Left lobe of liver (tissue), 2 donors: ENCODE measurements around the gene UNC45B. TPM values are rescaled to one million over a fixed set of nuclear protein-coding genes. Genes with fewer than 3 reads are reported as not detected.
"Not testable (repeated sequence)": the region's sequence is repeated elsewhere in the genome, so short reads cannot be mapped to it uniquely, and the experiment has no call there.

ENCODE experiments used
- ATAC-seq: fragments of 200-7000 bp; cut with Tn5 transposase; one replicate; pipeline ENCODE4 v1.9.1; 2020; ENCODE audit warnings: mild to moderate bottlenecking, moderate library complexity
- DNase-seq: peaks from one replicate; pipeline ENCODE4 v3.0.0-alpha.2; 2020; ENCODE audit warnings: low spot score
- total RNA-seq: library from RNA; stranded (reverse); gene quantifications from one replicate; pipeline ENCODE4 v1.2.1, GENCODE V29; 2021
- donor health status: DM: no; HTN: no; CAD: no; lungs with moderate emphysema.
- donor health status: DM: no; HTN: yes; CAD: no.

Gene UNC45B
- total RNA-seq, 1 donor from 2014 or later: not detected

DNA sequence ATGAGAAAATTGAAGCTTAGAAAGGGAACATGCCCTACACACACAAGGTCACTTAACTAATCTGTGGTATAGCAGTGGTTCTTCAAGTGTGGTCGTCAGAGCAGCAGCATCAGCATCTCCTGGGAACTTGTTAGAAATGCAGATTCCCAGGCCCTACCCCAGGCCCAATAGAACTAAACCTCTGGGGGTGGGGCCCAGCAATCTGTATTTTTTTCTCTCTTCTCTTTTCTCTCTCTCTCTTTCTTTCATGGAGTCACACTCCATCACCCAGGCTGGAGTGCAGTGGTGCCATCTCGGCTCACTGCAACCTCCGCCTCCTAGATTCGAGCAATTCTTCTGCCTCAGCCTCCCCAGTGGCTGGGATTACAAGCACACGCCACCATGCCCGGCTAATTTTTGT lies 9.4 kb upstream of the UNC45B start:
- ATAC-seq: no peak
- no peak for DNase-seq

DNA sequence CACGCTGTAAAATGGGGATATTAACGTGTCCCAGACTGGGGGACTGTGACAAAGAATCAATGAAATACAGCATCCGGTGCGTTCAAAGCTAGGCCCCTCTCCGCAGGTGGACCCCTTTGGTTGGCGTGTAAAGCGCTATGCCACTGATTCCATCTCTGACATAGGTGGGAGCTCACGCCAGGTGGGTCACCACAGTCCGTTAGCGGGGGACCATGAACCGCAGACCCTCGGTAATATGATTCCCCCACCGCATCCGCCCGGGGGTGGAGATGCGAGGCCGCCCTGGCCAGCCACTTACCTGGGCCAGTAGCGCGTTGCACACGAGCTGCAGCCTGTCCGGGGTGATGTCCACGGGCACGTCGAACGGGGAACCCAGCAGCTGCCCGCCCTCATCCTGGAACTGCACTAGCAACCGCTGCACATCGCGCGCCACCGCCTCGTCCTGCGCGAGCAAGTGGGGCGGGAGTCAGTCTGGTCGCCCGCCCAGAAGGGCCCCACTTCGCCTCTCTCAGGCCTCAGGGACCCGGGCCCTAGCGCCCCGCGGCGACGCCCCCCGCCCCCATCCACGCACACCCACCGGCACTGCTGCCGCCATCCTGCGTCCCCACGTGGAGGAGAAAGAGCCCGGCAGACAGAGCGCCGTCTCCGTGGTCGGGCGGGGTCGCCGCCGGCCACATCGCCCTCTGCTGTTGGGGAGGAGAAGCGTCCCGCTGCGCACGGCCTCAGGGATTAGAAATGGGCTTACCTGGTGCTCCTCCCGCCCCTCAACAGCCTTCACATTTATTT lies 5.7 kb upstream of the UNC45B start, which contains the start of gene NLE1:
Gene NLE1, minus strand, starts transcription at position 623 of the 786 bp plus-strand sequence. Its CDS starts 28 bp downstream, at position 595.
- DNase-seq (peak; percentile 84), ATAC-seq (peak; percentile 98)

DNA sequence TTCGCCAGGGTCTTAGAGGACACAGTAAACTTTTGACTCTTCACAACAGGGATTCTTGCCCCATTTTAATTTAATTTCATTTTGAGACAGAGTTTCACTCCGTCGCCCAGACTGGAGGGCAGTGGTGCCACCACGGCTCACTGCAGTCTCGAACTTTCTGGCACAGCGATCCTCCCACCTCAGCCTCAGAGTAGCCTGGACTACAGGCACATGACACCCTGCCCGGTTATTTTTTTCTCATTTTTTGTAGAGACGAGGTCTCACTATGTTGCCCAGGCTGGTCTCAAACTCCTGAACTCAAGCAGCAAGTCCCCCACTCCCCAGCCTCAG lies 5.2 kb upstream of the UNC45B start:
- DNase-seq: no peak

DNA sequence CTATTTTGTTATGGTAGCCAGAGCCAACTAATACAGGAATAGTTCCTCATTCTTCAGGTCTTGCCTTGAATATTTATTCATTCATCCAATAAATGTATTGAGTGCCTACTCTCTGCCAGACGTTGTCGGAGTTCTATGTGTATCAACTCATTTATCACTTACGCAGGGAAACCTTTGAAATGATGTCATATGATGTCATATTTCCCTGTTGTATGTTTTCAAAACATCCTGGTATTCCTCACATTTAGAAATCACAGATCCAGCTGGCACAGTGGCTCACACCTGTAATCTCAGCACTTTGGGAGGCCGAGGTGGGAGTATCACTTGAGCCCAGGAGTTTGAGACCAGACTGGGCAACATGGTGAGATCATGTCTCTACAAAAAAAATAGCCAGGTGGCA lies 2.8 kb upstream of the UNC45B start:
- DNase-seq: no peak
- ATAC-seq: no peak

More for the DNA sequence above, 5.2 kb upstream of the UNC45B start:
- ATAC-seq: no peak

DNA sequence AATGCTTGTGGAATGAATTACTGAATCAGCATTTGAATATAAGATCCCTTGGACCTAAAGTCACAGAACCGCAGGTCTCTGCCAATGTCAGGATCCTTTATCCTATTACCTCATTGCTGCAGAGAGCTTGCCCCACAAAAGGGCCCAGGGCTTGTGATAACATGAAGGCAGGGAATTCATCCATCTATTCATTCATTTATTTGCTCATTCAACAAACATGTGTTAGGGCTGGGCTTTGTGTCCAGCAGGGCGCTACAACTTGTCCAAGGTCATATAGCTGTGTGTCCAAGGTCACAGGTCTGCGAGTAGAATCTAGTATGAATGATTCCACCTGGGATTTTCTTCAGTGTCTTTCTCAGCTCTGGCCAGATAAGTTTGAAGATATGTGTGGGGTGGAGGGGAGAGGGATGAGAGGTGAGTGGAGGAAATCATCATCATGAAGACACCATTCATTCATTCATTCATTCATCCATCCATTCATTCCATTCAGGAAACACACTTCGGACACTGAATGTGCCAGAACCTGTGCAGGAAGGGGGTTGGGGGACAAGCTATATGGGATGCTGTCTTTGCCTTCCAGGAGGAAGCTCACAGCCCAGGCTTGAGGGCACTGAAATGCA lies 1.3 kb upstream of the UNC45B start:
- DNase-seq: no peak
- no peak for ATAC-seq

DNA sequence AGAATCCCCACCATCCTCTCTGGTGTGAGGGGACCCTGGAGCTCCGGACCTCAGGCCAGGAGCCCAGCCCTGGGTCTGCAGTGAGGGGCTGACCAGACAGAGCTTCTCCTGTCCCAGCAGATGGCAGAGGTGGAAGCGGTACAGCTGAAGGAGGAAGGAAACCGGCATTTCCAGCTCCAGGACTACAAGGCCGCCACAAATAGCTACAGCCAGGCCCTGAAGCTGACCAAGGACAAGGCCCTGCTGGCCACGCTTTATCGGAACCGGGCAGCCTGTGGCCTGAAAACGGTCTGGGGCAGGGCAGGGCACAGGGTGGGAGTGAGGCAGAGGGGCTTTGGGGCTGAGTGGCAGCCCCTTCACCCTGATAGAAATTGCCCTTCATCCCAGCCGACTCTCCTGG lies 527 bp downstream of the UNC45B start:
- ATAC-seq (no peak), DNase-seq (no peak)

DNA sequence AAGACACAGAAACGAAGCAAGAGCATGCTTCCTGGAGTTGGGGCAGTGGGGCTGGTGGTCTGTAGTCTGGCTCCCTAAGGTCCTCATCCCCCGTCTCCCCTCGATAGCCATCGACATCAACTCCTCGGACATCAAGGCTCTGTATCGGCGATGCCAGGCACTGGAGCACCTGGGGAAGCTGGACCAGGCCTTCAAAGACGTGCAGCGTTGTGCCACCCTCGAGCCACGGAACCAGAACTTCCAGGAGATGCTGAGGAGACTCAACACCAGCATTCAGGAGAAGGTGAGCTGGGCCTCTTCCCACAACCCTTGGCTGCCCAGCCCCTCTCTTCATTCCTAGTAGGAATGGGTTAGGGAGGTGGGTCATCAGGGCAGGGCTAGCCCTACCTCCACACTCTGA lies 2.3 kb downstream of the UNC45B start:
- no peak for DNase-seq
- ATAC-seq: no peak

DNA sequence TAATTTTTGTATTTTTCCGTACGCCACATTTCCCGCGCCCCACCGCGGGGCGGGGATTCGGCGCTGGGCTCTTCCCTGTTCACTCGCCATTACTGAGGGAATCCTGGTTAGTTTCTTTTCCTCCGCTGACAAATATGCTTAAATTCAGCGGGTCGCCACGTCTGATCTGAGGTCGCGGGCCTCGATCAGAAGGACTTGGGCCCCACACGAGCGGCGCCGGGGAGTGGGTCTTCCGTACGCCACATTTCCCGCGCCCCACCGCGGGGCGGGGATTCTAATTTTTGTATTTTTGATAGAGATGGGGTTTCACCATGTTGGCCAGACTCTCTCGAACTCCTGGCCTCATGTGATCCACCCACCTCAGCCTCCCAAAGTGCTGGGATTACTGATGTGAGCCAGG lies 3.5 kb downstream of the UNC45B start:
- DNase-seq, ATAC-seq: not testable (repeated sequence)

DNA sequence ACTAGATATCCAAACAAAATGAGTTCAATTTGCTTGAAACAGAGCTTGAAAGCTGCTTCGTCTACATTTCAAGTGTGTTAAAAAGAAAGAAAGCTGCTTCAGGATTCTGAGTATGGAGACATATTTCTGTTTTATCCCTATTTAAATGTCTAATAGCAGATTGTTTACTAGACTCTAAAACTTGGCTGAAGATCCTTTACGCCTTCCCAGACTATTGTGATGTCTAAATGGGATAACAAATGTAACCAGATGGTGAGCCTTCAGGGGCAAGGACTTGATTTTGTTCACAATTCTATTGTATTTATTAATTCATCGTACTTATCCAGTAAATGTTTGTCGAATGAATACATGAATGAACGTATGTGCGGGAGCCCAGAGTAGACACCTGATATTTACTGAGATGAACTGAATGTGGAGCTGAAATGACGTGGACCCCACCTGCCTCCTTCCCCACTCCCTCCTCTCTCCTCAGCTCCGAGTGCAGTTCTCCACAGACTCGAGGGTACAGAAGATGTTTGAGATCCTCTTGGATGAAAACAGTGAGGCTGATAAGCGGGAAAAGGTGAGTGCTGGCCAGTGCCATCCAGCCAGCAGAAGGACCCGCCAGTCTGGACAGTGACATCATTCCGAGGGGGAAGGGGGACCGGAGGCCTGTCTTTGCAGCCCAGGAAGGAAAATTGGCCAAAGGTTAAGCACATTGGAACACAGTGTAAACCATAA lies 5.0 kb downstream of the UNC45B start:
- ATAC-seq: no peak
- no peak for DNase-seq

DNA sequence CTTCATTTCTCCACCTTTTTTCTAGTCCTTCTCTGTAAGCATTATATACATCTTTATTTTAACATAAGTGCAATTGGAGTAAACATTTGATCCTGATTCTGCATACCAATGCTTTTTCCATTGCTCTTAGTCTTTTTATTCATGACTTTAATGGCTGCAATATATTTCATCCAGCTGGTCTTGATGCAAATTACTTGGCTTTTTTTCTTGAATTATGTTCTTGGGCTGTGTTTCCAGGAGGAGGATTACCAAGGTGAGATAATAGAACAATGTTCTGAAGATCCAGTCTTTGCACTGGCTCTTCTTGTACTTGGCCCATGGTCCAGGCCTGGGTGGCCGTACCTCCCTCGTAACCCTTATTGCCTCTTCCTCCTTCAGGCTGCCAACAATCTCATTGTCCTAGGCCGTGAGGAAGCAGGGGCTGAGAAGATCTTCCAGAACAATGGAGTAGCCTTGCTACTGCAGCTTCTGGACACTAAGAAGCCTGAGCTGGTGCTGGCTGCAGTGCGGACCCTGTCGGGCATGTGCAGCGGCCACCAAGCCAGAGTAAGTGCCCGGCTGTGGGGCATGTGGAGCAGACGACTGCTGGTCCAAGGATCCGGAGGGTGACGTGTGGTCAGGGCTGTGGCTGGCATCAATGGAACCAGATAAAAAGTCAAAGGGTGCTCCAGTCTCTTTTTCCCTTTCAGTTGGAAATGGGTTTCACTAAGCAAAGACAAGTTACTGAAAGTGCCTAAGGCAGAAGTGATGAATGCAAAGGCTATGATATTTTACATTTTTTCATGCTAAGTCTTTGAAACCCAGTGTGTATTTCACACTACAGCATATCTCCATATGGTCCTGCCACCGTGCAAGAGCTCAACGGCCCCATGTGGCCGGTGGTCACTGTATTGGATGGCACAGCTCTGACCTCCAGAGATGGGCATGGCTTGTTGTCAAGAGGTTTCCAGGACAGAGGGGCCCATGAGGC lies 6.9 kb downstream of the UNC45B start:
- ATAC-seq: no peak
- no peak for DNase-seq

DNA sequence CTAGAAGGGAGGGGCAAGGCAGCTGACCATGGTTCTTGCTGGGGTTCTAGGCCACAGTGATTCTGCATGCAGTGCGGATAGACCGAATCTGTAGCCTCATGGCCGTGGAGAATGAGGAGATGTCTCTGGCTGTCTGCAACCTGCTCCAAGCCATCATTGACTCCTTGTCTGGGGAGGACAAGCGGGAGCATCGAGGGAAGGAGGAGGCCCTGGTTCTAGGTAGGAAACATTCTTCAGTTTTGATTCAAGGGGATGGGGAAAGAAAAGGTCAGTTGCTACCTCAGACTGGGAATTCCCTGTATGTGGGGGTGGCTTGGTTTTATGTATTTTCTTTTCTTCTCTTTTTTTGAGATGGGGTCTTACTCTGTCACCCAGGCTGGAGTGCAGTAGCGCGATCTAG lies 7.6 kb downstream of the UNC45B start:
- DNase-seq: no peak
- no peak for ATAC-seq

DNA sequence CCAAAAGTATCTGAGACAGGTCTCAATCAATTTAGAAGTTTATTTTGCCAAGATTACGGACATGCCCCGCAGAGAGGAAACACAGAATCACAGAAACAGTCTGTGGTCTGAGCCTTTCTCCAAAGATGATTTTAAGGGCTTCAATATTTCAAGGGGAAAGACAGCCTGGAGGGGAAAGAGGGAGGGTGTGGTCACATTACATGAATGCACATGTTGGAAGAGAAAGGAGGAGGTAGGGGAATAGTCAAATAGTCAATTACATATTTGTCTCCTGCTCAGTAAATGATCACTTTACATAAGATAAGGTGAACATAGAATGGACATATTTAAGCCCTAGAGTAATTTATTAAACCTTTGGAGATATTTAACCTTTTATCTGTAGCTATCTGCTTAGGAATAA lies 12.3 kb downstream of the UNC45B start:
- no peak for ATAC-seq

DNA sequence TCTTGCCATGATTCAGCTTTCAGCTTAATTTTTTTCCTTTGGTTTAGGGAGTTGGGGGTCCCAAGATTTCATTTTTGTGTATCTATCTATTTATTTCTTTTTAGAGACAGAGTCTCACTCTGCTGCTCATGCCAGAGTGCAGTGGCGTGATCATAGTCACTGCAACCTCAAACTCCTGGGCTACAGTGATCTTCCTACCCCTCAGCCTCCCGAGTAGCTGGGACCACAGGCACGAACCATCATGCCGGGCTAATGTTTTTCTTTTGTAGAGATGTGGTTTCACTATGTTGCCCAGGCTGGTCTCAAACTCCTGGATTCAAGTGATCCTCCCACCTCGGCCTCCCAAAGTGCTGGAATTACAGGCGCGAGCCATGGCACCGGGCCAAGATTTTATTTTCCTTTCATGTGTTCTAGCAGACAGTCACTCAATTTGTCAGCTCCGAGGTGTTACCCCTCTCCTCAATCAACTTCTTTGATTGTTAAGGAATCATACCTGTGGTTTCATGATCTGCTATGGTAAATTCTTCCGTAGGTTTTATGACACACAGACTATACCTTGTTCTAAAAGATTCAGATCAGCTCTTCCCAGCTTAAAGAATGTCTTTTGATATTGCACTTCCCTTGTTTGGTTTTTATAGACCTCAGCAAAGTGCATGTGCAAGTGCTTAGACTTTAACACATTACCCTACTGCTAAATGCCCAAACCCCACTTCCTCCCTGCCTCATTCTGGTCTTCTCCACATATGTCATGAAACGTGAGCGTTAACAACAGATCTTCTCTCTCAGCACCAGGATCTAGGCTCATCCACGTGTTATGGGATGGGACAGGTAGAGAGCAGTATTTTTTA lies 13.0 kb downstream of the UNC45B start:
- ATAC-seq (no peak), DNase-seq (no peak)

More for the DNA sequence above, 12.3 kb downstream of the UNC45B start:
- DNase-seq: no peak

DNA sequence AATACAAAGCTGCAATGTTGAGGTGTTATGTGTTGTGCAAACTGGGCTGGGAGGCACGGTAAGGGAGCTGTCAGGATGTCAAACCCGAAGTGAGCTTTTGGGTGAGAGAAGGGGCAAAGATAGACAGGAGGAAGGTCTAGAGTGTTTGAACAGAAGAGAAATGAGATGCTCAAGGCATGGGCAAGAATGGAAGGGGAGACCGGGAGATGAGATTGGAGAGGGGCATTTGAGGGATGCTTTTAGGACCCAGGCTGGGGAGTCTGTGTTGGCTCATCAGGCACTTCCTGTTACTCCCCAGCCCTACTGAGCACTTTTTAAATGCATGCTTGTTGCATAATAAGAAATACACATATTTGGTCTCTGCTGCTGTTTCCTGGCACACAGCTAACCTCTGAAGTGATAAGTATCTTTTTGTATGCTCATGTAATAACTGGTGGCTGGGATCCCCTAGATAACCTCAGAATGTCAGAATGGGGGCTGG lies 13.7 kb downstream of the UNC45B start:
- DNase-seq (no peak), ATAC-seq (no peak)

DNA sequence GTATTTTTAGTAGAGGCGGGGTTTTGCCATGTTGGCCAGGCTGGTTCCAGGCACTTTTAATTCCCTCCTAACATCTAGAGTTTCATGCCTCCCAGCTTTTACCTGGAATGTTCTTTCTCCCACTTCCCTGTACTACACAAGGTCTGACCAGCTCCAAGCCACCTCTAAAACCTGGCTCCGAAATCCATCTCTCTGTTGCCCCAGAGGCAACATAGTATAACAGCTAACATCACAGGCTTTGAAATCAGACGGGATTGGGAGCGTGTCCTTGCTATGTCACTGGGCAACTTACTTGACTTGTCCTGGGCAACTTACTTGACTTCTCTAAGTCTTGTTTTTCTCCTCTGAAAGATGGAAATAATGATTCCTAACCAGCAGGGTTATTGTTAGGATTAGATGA lies 15.1 kb downstream of the UNC45B start:
- DNase-seq (no peak), ATAC-seq (no peak)

DNA sequence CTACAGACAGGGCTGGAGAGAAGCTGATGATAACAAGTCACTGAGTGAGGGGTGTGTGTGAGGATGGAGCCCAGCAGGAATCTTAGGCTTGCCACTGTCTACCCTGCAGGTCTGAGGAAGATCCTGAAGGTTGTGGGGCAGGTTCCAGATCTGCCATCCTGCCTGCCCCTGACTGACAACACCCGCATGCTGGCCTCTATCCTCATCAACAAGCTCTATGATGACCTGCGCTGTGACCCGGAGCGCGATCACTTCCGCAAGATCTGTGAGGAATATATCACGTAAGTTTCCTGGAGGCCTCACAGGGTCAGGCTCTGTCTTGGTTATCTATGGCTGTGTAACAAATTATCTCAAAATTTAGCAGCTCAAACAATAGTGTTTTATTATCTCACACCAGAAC lies 16.3 kb downstream of the UNC45B start:
- DNase-seq: no peak
- ATAC-seq: no peak

DNA sequence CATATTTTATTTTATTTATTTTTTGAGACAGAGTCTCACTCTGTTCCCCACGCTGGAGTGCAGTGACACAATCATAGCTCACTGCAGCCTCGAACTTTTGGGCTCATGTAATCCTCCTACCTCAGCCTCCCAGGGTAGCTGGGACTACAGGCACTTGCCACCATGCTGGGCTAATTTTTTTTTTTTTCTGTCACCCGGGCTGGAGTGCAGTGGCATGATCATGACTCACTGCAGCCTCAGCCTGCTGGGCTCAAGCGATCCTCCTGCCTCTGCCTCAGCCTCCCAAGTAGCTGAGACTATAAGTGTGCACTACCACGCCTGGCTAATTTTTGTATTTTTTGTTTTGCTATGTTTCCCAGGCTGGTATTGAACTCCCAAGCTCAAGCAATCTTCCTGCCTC lies 17.1 kb downstream of the UNC45B start:
- DNase-seq: no peak
- ATAC-seq: no peak

DNA sequence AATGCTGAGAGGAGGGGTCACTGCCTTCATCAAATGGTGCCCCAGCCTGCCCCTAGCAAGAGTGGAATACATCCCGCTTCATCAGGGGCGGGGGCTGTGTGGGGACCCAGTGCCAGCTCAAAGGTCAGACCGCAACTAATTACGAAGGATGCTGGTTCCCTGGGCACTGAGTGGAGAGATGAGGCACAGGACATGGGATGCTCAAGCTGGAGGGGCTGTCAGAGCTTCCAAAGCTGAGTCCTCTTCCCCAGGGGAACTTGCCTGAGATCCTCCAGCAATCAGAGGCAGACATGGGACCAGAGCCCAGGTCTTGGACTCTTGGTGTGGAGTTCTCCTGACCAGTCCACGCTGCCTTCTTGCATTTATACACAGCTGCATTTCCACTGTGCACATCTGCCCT lies 18.9 kb downstream of the UNC45B start:
- DNase-seq: no peak
- ATAC-seq: no peak

DNA sequence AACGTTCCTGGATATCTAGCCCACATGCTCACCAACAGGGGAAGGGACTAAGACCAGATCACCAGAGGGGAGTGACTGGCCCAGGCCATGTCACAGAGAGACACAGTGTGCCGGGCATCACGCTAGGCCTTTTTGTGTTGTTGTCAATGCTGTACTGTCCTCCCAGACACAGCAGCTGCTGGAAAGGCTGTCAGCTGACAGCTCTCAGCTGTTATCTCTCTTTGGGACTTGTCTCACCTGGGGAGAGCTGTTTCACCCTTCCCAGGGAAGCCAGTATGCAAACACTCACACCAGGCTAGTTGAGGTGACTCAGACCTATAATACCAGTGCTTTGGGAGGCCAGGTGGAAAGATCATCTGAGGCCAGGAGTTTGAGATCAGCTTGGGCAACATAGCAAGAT lies 19.4 kb downstream of the UNC45B start:
- ATAC-seq (no peak), DNase-seq (no peak)

DNA sequence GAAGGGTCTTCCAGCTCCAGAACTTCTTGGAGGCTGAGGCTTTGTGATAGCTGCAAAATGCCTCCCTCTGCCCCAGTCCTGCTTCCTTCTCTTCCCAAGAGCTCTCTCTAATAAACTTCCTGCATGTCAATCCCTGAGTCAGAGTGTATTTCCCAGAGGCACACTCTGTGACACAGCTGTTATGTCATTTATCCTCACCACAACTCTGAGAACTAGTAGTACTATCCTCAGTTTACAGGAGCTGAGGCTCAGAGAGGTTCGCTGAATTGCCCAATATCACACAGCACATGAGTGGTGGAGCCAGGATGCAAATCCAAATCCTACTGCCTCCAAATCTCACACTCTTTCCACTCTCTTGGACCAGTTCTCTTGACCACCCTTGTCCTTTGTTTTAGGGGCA lies 20.0 kb downstream of the UNC45B start:
- ATAC-seq: no peak
- DNase-seq: no peak
